ENCODE measurements around the gene SMAD7.

SMAD7 gene

DNA sequence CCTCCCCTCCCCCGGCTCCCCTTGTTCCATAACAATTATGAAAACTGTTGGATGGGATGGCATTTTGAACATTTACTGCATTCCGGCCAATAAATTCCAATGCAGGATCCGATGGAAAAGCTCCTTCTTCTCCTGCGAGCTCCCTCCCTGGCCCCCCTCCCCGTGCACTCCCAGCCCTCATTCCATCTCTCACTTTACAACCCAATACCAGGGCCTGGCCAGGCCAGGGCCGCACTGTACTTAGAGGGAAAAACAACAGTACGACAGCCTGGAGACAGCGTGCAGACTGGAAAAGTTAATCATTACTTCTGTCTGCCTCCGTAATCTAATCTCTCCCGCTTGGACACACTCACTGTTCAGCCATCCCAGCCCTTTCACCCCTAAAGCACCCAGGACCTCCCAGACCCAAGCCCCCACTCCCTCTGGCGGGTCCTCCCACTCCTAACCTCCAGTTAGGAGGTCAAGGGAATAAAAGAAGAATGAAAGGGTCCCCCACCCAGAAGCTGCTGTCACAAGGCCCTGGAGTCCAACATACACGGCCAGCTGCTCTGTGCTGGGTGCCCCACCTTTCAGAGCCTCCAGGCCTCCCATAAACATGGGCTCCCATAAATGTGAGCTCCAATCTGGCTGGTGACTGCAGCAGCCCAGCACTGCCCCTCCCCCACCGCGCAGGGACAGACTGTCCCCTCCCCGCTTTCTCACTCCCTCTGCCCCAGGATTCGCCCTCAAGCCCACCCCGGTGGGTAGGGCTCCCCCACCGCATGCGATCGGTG, 20.6 kb downstream of the SMAD7 start:
- peak; percentile 93 for DNase-seq (ENCODE audit: low read depth)

GRCh38 chr18:48929212-48929612, 21.6 kb downstream of the SMAD7 start:
- no peak for DNase-seq (ENCODE audit: low read depth)

GRCh38 chr18:48928787-48929186, 22.0 kb downstream of the SMAD7 start:
- DNase-seq (ENCODE audit: low read depth): no peak

DNA sequence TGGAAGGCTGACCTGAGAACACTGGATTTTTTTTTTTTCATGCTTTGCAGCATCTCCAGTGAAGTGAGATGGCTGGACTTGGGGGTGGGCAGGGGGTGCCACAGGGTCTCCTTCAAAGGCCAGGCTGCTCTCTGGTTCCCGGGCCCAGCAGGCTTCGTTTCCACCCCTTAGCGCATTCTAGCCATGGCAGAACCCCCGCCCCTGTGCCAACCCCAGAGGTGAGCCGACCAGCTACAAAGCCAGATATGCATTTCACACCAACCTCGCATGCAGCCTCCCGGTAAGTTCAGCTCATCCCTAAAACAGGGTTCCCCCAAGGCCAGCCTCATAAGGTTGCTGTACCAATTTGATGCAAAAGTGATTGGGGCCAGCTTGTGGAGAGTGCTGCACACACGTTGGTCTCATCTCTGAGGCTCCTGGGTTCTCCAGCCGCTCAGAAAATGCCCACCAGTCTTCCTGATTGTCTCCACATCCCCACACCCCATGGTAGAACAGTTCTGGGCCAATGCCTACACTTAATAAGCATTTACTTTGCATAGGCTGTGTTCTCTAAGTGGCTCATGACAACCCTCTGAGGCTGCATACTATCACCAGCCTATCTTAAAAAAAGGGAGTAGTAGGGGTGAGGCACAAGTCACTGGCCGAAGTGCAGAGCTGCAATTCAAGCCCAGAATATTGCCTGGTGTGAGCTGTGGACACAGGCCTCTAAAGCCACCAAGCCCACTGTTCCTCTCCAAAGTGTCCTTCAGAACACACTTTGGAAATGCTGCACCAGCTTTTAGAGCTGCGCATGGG, 23.3 kb downstream of the SMAD7 start:
- DNase-seq (ENCODE audit: low read depth): no peak

DNA sequence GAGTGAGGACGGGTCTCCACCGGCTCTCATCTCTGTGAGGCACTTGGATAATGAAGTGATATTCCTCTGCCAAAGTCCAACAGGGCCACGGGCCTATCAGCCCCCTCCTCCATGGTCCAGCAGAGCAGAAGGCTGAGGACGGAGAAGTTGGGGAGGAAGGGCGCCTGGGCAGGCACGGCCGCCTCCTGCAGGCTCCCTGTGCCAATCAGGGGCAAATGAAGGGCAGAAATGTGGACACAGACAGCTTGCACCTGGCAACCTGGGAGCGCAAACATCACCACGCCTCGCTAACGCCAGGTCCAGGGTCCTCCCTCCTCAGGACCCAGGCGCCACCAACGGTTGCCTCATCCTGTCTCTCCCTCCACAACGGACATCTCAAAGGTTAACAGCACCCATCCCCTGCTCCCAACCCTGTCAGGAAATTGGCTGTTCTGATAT, 24.3 kb downstream of the SMAD7 start:
- DNase-seq (ENCODE audit: low read depth): no peak

DNA sequence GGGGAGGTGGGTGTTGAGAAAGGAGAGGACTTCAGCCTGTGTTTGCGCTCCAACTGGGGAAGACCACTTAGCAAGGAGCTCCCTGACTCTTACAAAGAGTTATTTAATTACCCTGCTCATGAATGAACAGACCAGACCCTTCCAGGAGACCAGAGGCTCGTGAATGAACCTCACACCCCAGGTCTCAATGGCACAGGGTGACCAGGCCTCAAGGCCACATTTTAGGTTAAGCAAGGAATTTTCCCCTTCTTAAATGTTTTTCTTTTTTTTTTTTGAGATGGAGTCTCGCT, 25.3 kb downstream of the SMAD7 start:
- DNase-seq (ENCODE audit: low read depth): no peak

GRCh38 chr18:48924630-48925490, 25.9 kb downstream of the SMAD7 start:
- DNase-seq (ENCODE audit: low read depth): no peak

DNA sequence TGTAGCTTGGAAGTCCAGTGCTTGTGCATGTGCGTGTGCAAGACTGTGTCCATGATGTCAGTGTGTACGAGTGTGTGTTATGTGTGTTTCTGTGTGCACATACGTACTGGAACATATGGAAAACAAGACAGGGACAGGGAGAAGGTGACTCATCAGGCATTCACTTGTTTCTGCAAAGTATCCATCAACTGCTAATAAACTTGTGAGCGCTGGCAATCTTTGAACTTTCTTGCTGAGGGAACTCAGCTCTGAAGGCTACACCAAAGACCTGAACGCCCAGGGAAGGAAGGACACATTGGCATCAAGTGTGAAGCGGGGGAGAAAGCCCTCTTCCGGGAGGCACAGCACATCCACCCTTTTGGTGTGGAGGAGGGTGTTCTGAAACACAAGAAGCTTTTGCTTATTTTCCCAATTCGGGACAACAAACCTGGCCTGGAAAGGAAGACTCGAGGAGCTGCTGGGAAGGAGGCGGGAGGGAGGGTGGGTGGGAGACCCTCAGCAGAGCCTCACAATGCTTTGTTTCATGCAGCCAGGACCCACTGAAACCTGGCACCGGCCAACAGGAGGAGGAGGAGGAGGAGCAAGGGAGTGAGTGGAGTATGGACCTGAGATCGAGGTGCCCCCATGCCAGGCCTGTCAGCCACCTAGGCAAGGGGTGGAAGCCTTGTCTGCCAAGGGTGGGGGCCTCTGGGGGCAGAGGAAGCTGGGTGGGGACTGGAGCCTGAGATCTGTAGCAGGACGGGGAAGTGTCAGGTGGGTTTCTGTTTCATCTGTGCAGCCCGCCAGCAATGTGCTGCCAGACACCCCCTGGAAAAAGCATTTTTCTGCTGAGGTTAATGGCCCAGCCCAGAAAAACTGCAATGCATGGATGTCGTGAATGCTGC, 26.8 kb downstream of the SMAD7 start:
- DNase-seq (ENCODE audit: low read depth): peak; percentile 73

- peak; percentile 95 for DNase-seq (ENCODE audit: low read depth)
These were observed 27.7 kb downstream of the SMAD7 start for GRCh38 chr18:48922801-48923730.

GRCh38 chr18:48922226-48922800, 28.5 kb downstream of the SMAD7 start:
- no peak for DNase-seq (ENCODE audit: low read depth)

DNA sequence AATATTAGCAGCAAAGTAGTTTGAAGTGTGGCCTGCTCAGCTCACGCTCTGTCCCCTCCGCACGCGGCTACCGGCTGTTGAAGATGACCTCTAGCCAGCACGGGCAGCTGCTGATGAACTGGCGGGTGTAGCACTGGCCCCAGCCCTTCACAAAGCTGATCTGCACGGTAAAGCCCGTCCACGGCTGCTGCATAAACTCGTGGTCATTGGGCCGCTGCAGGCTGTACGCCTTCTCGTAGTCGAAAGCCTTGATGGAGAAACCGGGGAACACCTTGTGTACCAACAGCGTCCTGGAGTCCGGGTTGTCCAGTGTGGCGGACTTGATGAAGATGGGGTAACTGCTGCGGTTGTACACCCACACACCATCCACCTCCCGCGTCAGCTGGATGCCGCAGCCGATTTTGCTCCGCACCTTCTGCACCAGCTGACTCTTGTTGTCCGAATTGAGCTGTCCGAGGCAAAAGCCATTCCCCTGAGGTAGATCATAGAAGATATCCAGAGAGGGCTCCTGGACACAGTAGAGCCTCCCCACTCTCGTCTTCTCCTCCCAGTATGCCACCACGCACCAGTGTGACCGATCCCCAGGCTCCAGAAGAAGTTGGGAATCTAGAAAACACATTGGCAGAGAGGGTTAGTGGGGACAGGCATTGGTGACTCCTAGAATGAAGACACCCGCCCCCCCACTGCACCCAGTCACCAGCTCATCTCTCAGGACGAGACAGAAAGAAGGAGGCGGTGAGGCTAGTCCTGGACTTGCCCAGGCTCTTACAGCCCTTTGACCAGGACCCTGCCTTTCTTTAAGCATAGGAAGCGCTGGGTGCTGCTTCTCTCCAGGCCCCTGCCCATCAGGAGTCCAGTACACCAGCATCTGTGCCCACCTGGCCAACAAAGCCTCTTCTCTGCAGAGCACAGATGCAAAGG, 29.2 kb downstream of the SMAD7 start:
- no peak for DNase-seq (ENCODE audit: low read depth)

- no peak for DNase-seq (ENCODE audit: low read depth)
These were observed 30.2 kb downstream of the SMAD7 start for GRCh38 chr18:48920408-48921038.

DNA sequence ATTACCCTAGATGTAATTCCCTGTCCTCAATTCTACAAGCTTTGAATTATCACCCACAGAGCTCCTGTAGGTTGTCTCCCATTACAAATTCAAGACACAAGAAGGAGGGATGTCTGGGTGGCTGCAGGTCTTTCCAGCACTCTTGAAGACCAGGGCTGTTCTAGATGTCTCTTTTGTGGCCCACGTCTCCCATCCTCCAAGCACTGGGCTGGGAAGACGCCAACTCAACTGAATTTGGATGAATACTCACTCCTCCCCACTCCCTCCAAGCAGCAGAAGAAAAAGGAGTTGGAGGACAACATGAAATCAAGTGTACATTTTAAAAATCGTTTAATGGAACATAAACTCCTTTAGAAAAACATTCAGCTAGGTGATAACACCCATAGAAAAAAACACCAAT, 31.2 kb downstream of the SMAD7 start:
- no peak for DNase-seq (ENCODE audit: low read depth)

DNA sequence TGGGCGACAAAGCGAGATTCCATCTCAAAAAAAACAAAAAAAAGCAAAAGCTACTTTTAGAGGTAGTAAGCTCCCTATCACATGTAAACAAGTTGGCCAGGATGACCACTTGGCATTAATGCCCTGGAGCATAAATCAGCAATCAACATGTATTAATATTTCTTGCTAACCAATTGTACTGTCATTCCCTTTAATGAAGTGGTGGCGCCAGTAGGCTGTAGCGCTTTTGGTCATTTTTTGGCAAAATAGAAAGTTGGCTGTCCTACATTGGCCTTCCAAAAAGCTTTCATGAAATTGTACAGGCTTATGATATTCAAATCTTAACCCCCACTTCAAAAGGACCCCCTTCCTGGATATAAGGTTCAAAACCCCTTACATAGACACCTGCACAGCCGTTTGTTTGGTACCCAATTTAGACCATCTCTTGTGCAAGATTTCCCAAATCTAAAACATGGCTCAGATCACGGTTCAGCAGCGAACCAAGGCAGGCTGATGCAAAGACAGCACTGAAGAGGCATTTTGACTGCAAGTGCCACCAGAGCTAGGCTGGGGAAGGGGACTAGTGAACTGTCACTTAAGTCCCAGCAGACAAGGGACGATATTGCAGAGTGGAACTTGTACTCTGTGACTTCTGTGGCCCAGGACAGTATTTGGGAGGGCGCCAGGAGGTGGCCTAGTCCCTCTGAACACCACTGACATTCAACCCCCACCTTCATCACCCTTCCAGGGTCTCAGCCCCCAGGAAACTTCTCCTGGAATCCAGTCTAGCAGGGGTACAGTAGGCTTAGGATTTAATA, 31.9 kb downstream of the SMAD7 start:
- no peak for DNase-seq (ENCODE audit: low read depth)

GRCh38 chr18:48917579-48918517, 32.9 kb downstream of the SMAD7 start:
- peak; percentile 60 for DNase-seq (ENCODE audit: low read depth)

DNA sequence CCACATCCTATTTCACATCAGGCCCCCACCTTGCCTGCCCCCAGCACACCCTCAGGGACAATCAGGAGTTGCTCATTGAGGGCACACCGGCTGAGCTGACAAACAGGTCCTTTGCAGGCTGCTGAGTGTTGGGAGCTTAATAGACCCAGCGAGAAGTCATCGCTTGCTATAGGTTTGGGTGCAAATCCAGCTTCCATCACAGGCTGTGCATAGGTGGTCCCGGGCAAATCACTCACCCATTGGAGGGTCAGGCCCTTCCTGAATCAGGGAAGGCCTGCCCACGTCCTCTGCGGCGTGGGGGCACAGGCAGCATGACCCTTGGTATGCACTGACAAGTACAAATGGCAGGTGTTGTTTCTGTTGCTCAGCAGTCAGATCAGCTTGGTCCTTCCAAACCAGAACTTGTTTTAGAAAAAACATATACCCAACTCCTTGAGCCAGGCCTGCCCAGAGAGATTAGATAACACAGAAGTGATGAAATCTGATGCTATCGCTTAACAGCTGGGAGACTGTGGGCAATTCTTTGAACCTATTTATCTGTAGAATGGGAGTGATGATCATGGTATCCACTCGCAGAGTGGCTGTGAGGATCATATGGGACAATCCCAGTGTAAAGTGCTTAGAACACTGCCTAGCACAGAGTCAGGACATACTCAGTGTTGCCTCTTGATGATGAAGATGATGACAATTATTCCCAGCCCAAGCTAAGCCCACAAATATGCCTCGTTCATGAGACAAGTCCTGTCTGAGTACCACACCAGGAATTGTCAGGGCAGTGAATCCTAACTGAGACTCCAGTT, 34.9 kb downstream of the SMAD7 start:
- peak; percentile 86 for DNase-seq (ENCODE audit: low read depth)
